ENCODE measurements around the gene PRSS2. TPM values are rescaled to one million over a fixed set of nuclear protein-coding genes. Genes with fewer than 3 reads are reported as not detected.

PRSS2 gene
- total RNA-seq, 1 donor from 2014 or later: not detected

- no peak overlapping the region for H3K4me3 ChIP-seq (ENCODE audit: low read depth, low read length)
- no peak for DNase-seq (ENCODE audit: low read depth)
- H3K36me3 ChIP-seq (ENCODE audit: control insufficient read depth, insufficient read depth, low read length): no peaks in the 10 kb centered on the region
- H3K27me3 ChIP-seq (ENCODE audit: control insufficient read depth, insufficient read depth, low read length): no peaks in the 10 kb centered on the region
- TF ChIP-seq CTCF (IDR thresholded peaks at IDR 0.05; ENCODE audit: insufficient read depth, low read length, poor library complexity, severe bottlenecking): no peak
Observed at GRCh38 chr7:142813699-142814098, 42.9 kb downstream of the PRSS2 start.

- Histone ChIP-seq H3K4me3 (ENCODE audit: low read depth, low read length) (no peak overlapping the region), H3K27me3 (ENCODE audit: control insufficient read depth, insufficient read depth, low read length) (no peaks in the 10 kb centered on the region), H3K36me3 (ENCODE audit: control insufficient read depth, insufficient read depth, low read length) (no peaks in the 10 kb centered on the region)
- no peak for DNase-seq (ENCODE audit: low read depth)
- TF ChIP-seq CTCF (IDR thresholded peaks at IDR 0.05; ENCODE audit: insufficient read depth, low read length, poor library complexity, severe bottlenecking): no peak
Observed at GRCh38 chr7:142814451-142814850, 43.7 kb downstream of the PRSS2 start.

- no peak overlapping the region for H3K4me3 ChIP-seq (ENCODE audit: low read depth, low read length)
- no peak for DNase-seq (ENCODE audit: low read depth)
- no peaks in the 10 kb centered on the region for H3K36me3 ChIP-seq (ENCODE audit: control insufficient read depth, insufficient read depth, low read length)
- TF ChIP-seq CTCF (IDR thresholded peaks at IDR 0.05; ENCODE audit: insufficient read depth, low read length, poor library complexity, severe bottlenecking): no peak
- no peaks in the 10 kb centered on the region for H3K27me3 ChIP-seq (ENCODE audit: control insufficient read depth, insufficient read depth, low read length)
Observed at GRCh38 chr7:142815134-142815533, 44.4 kb downstream of the PRSS2 start.

GRCh38 chr7:142817506-142817905 lies 46.7 kb downstream of the PRSS2 start:
- H3K36me3 ChIP-seq (ENCODE audit: control insufficient read depth, insufficient read depth, low read length): no peaks in the 10 kb centered on the region
- no peak for DNase-seq (ENCODE audit: low read depth)

GRCh38 chr7:142819530-142819929 lies 48.8 kb downstream of the PRSS2 start:
- no peak overlapping the region for H3K4me3 ChIP-seq (ENCODE audit: low read depth, low read length)
- H3K36me3 ChIP-seq (ENCODE audit: control insufficient read depth, insufficient read depth, low read length): no peaks in the 10 kb centered on the region
- TF ChIP-seq CTCF (IDR thresholded peaks at IDR 0.05; ENCODE audit: insufficient read depth, low read length, poor library complexity, severe bottlenecking): no peak
- no peak for DNase-seq (ENCODE audit: low read depth)
- no peaks in the 10 kb centered on the region for H3K27me3 ChIP-seq (ENCODE audit: control insufficient read depth, insufficient read depth, low read length)

More at GRCh38 chr7:142817506-142817905, 46.7 kb downstream of the PRSS2 start:
- TF ChIP-seq CTCF (IDR thresholded peaks at IDR 0.05; ENCODE audit: insufficient read depth, low read length, poor library complexity, severe bottlenecking): no peak
- H3K27me3 ChIP-seq (ENCODE audit: control insufficient read depth, insufficient read depth, low read length): no peaks in the 10 kb centered on the region
- no peak overlapping the region for H3K4me3 ChIP-seq (ENCODE audit: low read depth, low read length)

- no peak overlapping the region for H3K4me3 ChIP-seq (ENCODE audit: low read depth, low read length)
- TF ChIP-seq CTCF (IDR thresholded peaks at IDR 0.05; ENCODE audit: insufficient read depth, low read length, poor library complexity, severe bottlenecking): no peak
- no peak for DNase-seq (ENCODE audit: low read depth)
- no peaks in the 10 kb centered on the region for H3K36me3 ChIP-seq (ENCODE audit: control insufficient read depth, insufficient read depth, low read length)
- H3K27me3 ChIP-seq (ENCODE audit: control insufficient read depth, insufficient read depth, low read length): no peaks in the 10 kb centered on the region
Observed at GRCh38 chr7:142822714-142823113, 51.9 kb downstream of the PRSS2 start.
